GM12864 (cell line): ENCODE data around the gene MTCH2.

Experiments used
- DNase-seq: peaks from one replicate; pipeline ENCODE4 v3.0.0-alpha.2; 2011; ENCODE audit warnings: low read depth
- H3K4me3 ChIP-seq: 2 replicates; pipeline ENCODE4 v1.5.1; 2011; ENCODE audit warnings: mild to moderate bottlenecking, low read depth, low read length, control low read depth
- CTCF ChIP-seq: IDR thresholded peaks from 2 replicates; pipeline ENCODE4 v1.5.1; 2011; ENCODE audit warnings: low read depth, mild to moderate bottlenecking, moderate library complexity, low read length, control low read depth, inconsistent platforms; ENCODE audit errors: missing control alignments

The MTCH2 gene

GRCh38 chr11:47571895-47572294 lies 70.5 kb downstream of the MTCH2 start:
- no peak overlapping the region for H3K4me3 ChIP-seq
- no peak for TF ChIP-seq CTCF
- no peak for DNase-seq

DNA sequence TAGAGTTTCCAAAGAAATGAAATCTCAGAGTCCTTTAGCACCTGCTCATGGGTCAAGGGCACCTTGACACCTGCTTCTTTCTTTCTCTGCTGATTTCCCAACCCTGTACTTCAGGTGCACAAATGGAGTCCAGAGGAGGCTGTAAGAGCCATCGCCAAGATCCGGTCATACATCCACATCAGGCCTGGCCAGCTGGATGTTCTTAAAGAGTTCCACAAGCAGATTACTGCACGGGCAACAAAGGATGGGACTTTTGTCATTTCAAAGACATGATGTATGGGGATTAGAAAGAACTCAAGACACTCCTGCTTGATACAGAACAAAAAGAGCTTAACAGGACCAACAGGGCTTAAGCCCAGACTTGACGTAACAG lies 71.0 kb downstream of the MTCH2 start:
- TF ChIP-seq CTCF: no peak
- DNase-seq: no peak
- no peak overlapping the region for H3K4me3 ChIP-seq

DNA sequence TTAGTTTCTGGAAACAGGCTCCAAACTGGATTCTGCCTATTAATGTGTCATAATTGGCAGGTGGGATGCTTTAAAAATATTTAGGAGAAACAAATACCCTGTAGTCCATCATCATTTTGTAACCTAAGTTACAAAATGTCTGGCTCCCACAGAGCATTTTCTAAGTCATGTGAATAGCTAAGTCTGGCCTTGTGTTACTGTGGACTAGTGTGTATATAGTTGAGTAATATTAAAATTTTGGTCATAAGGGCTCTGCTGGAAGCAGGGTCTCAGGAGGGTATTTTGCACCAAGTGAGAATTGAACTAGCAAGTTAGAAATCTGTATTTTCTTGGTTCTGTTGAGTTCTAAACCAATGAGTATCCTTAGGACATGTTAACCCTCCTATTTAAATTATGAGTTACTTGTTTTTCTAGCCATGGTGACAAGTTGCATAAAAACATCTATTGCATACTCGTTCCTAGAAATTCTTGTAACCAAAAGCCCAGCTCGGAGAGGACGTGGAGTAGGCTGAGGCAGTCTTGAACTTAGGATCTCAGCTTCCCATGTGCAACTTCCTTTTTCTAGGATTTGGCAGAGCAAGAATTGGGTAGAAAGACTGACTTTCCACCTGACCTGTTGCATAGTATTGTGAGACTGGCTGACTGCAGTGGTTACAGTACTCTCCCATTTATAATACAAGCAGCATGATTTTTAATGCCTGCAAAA lies 71.6 kb downstream of the MTCH2 start:
- DNase-seq: no peak
- no peak for TF ChIP-seq CTCF
- H3K4me3 ChIP-seq: no peak overlapping the region

DNA sequence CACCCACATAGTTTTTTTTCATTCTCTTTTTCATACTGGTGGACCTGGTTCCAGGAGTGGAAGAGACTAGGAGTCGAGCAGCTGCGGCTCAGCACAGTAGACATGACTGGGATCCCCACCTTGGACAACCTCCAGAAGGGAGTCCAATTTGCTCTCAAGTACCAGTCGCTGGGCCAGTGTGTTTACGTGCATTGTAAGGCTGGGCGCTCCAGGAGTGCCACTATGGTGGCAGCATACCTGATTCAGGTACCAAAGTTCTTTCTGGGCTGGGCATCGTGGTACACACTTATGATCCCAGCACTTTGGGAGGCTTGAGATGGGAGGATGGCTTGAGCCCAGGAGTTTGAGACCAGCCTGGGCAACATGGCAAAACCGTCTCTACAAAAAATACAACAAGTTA lies 72.7 kb downstream of the MTCH2 start:
- H3K4me3 ChIP-seq: no peak overlapping the region
- no peak for DNase-seq
- no peak for TF ChIP-seq CTCF
